SK-N-SH (cell line): ENCODE data around the gene NHS. TPM values are rescaled to one million over a fixed set of nuclear protein-coding genes. Genes with fewer than 3 reads are reported as not detected.

ENCODE experiments used
- CTCF ChIA-PET: fragments of 300-600, 350-600 bp; formaldehyde crosslinking; extraction: SDS; loops from one replicate; lab custom pipeline; 2021; lab: Yijun Ruan, JAX
- POLR2A ChIA-PET: fragments of 350-600 bp; sonication (Branson Sonifier 250); formaldehyde crosslinking; extraction: SDS; loops from one replicate; lab custom pipeline; 2020; ENCODE audit warnings: antibody characterized with exemption, inconsistent platforms; lab: Yijun Ruan, JAX
- DNase-seq: peaks from one replicate; pipeline ENCODE4 v3.0.0; 2012
- H2AFZ ChIP-seq: fragments of 200-600 bp; sonication (generic); 2 replicates; pipeline ENCODE4 v1.8.1; 2016; ENCODE audit warnings: antibody characterized with exemption, mild to moderate bottlenecking, low read depth
- H3F3A ChIP-seq: fragments of 200-600 bp; sonication (generic); replicated peaks from 2 replicates; pipeline ENCODE3; 2016; ENCODE audit warnings: antibody characterized with exemption, mild to moderate bottlenecking; ENCODE audit not compliant: insufficient read depth
- H3K27ac ChIP-seq, 2 experiments: fragments of 200-500 bp in 1 of 2; fragments of 200-600 bp in 1 of 2; sonication (Bioruptor generic) in 1 of 2; sonication (generic), shearing (Covaris generic) in 1 of 2; 2 replicates each; pipeline versions ENCODE4 v1.5.1 to v1.6.1; 2014 to 2016; ENCODE audit warnings: low read depth in 2 of 2, inconsistent platforms in 1 of 2, low read length in 1 of 2, mild to moderate bottlenecking in 1 of 2, mixed read lengths in 1 of 2
- H3K27me3 ChIP-seq: fragments of 200-600 bp; sonication (generic), shearing (Covaris generic); 2 replicates; pipeline ENCODE4 v1.6.1; 2016; ENCODE audit warnings: mixed run types; ENCODE audit not compliant: insufficient read depth
- H3K36me3 ChIP-seq, 2 experiments: fragments of 200-500 bp in 1 of 2; fragments of 200-600 bp in 1 of 2; sonication (Bioruptor generic) in 1 of 2; sonication (generic) in 1 of 2; replicated peaks in 1 of 2; 2 replicates each; pipeline versions ENCODE3 to v1.5.1; 2014 to 2016; ENCODE audit warnings: low read length in 1 of 2, mild to moderate bottlenecking in 1 of 2; ENCODE audit not compliant: insufficient read depth in 2 of 2, control insufficient read depth in 1 of 2
- H3K4me1 ChIP-seq, 2 experiments: fragments of 200-500 bp in 1 of 2; fragments of 200-600 bp in 1 of 2; sonication (Bioruptor generic) in 1 of 2; sonication (generic), shearing (Covaris generic) in 1 of 2; 2 replicates each; pipeline versions ENCODE4 v1.5.1 to v1.6.1; 2014 to 2016; ENCODE audit warnings: low read depth in 1 of 2, low read length in 1 of 2, mixed run types in 1 of 2; ENCODE audit not compliant: insufficient read depth in 2 of 2, control insufficient read depth in 1 of 2
- H3K4me2 ChIP-seq: fragments of 200-600 bp; sonication (generic), shearing (Covaris generic); 2 replicates; pipeline ENCODE4 v1.6.1; 2017; ENCODE audit warnings: mixed run types
- H3K4me3 ChIP-seq, 2 experiments: fragments of 200-500 bp in 1 of 2; fragments of 200-600 bp in 1 of 2; sonication (Bioruptor generic) in 1 of 2; sonication (generic), shearing (Covaris generic) in 1 of 2; 2 replicates each; pipeline versions ENCODE4 v1.5.1 to v1.8.1; 2014 to 2016; ENCODE audit warnings: low read depth in 2 of 2, inconsistent platforms in 1 of 2, low read length in 1 of 2, mild to moderate bottlenecking in 1 of 2, mixed read lengths in 1 of 2, moderate library complexity in 1 of 2
- H3K79me2 ChIP-seq: fragments of 200-600 bp; sonication (generic); 2 replicates; pipeline ENCODE4 v1.8.1; 2017; ENCODE audit warnings: mild to moderate bottlenecking; ENCODE audit not compliant: insufficient read depth
- H3K9ac ChIP-seq: fragments of 200-600 bp; sonication (generic); 2 replicates; pipeline ENCODE4 v1.6.1; 2017; ENCODE audit warnings: mixed run types
- H3K9me2 ChIP-seq: fragments of 200-600 bp; sonication (generic); 2 replicates; pipeline ENCODE4 v1.6.1; 2017; ENCODE audit warnings: mixed run types
- H3K9me3 ChIP-seq: fragments of 200-600 bp; sonication (generic); 2 replicates; pipeline ENCODE4 v1.6.1; 2017; ENCODE audit warnings: mixed run types, mild to moderate bottlenecking, moderate library complexity
- H4K20me1 ChIP-seq: fragments of 200-600 bp; sonication (generic); 2 replicates; pipeline ENCODE4 v1.6.1; 2017; ENCODE audit warnings: mild to moderate bottlenecking, mixed run types; ENCODE audit not compliant: insufficient read depth
- CHD2 ChIP-seq: fragments of 150-350 bp; IDR thresholded peaks from 2 replicates; pipeline ENCODE4 v1.6.1; 2018; ENCODE audit warnings: low read length; ENCODE audit not compliant: partially characterized antibody
- EP300 ChIP-seq, 2 experiments: IDR thresholded peaks; 2 replicates each; pipeline versions ENCODE4 v1.4.0 to v1.6.1; 2012; ENCODE audit warnings: borderline replicate concordance in 1 of 2, low read depth in 1 of 2, low read length in 1 of 2
- EZH2phosphoT487 ChIP-seq: fragments of 200-600 bp; sonication (generic); IDR thresholded peaks from 2 replicates; pipeline ENCODE4 v1.6.1; 2017; ENCODE audit warnings: low read depth, mixed run types, mild to moderate bottlenecking, antibody characterized with exemption, moderate library complexity, borderline replicate concordance
- GATA2 ChIP-seq: sonication (generic); formaldehyde crosslinking; IDR thresholded peaks from 2 replicates; pipeline ENCODE4 v1.5.0; 2020; ENCODE audit warnings: mild to moderate bottlenecking, missing genetic modification reagents
- JUND ChIP-seq: IDR thresholded peaks from 2 replicates; pipeline ENCODE4 v1.4.0; 2012
- MEF2A ChIP-seq: IDR thresholded peaks from 2 replicates; pipeline ENCODE4 v1.4.0; 2012; ENCODE audit warnings: low read depth, borderline replicate concordance
- MXI1 ChIP-seq: IDR thresholded peaks from 2 replicates; pipeline ENCODE4 v1.6.1; 2012; ENCODE audit warnings: mild to moderate bottlenecking, low read depth, low read length, improper control_type of control experiment
- NFIC ChIP-seq: IDR thresholded peaks from 2 replicates; pipeline ENCODE4 v1.4.0; 2012; ENCODE audit warnings: borderline replicate concordance
- RAD21 ChIP-seq: IDR thresholded peaks from 2 replicates; pipeline ENCODE4 v1.6.1; 2012; ENCODE audit warnings: mild to moderate bottlenecking, low read length
- RXRA ChIP-seq: IDR thresholded peaks from 2 replicates; pipeline ENCODE4 v1.4.0; 2012; ENCODE audit warnings: low read depth, mild to moderate bottlenecking, borderline replicate concordance
- SIN3A ChIP-seq: IDR thresholded peaks from 2 replicates; pipeline ENCODE4 v1.6.1; 2012; ENCODE audit warnings: low read depth, mild to moderate bottlenecking, low read length, moderate library complexity, borderline replicate concordance
- SMC3 ChIP-seq: IDR thresholded peaks from 2 replicates; pipeline ENCODE4 v1.6.1; 2012; ENCODE audit warnings: low read depth, low read length, improper control_type of control experiment
- TAF1 ChIP-seq: IDR thresholded peaks from 2 replicates; pipeline ENCODE4 v1.6.1; 2012; ENCODE audit warnings: low read depth, mild to moderate bottlenecking, low read length, moderate library complexity, borderline replicate concordance
- TCF12 ChIP-seq: IDR thresholded peaks from 2 replicates; pipeline ENCODE4 v1.4.0; 2012
- YY1 ChIP-seq: IDR thresholded peaks from 2 replicates; pipeline ENCODE4 v1.4.0; 2012; ENCODE audit warnings: low read depth, mild to moderate bottlenecking
- WGBS: methylation state at CpG from one replicate; pipeline ENCODE4 v1.1.6; 2017; ENCODE audit warnings: low lambda C conversion rate; 5-methylcytosine and 5-hydroxymethylcytosine counted together
- polyA plus RNA-seq, 3 experiments: library from polyadenylated mRNA; depleted of rRNA; stranded (reverse); fragments of >200 nt; gene quantifications; 2 replicates each; pipeline ENCODE4 v1.2.3, GENCODE V29; 2012
- TF ChIP-seq, protein P1 (sequence below): IDR thresholded peaks from 2 replicates; pipeline ENCODE4 v1.4.0; 2012; ENCODE audit warnings: low read depth, borderline replicate concordance
- TF ChIP-seq, protein P2 (sequence below): IDR thresholded peaks from 2 replicates; pipeline ENCODE4 v1.4.0; 2012; ENCODE audit warnings: low read depth, borderline replicate concordance
- TF ChIP-seq, protein P3 (sequence below): IDR thresholded peaks from 2 replicates; pipeline ENCODE4; 2012
- TF ChIP-seq, protein P4 (sequence below): fragments of 150-350 bp; IDR thresholded peaks from 2 replicates; pipeline ENCODE4 v1.6.1; 2017; ENCODE audit warnings: antibody characterized with exemption, low read length, low read depth, borderline replicate concordance
- TF ChIP-seq, protein P5 (sequence below): fragments of 200-600 bp; sonication (generic); IDR thresholded peaks from 2 replicates; pipeline ENCODE4 v1.6.1; 2017; ENCODE audit warnings: antibody characterized with exemption, mild to moderate bottlenecking, moderate library complexity

Gene NHS
- polyA plus RNA-seq, 1 of the 3 experiments (the other 2 are of a cell fraction), result 1.0 TPM

DNA sequence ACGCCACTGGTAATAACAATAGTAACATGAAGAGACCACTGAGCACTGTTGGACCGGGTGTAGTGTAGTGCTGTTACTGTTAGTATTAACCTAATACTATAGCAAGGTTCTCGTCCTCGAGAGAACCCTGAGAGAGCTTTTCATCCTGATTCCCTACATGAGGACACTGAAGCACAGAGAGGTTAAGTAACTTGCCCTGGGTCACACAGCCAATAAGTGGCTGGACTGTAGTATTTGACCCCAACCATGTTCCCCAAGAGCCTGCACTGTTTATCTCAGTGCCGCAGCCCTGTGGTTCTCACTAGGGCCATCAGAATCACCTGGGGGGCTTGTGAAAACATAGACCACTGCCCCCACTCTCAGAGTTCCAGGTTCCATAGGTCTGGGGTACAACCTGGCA is 372.7 kb downstream of the NHS start:
- H3K9me3 ChIP-seq, result no peaks in the 10 kb centered on the region

More for the DNA sequence above, 372.7 kb downstream of the NHS start:
- H3F3A ChIP-seq, result no peaks in the 10 kb centered on the region
- H3K36me3 ChIP-seq, result peaks cover 4 to 10% of the 10 kb centered on the region in 2 experiments
- H3K27ac ChIP-seq, result no peak overlapping the region
- H3K9ac ChIP-seq, result no peak overlapping the region
- no peak overlapping the region for H2AFZ ChIP-seq
- no peaks in the 10 kb centered on the region for H3K4me1 ChIP-seq
- H3K4me2 ChIP-seq, result no peak overlapping the region
- no peaks in the 10 kb centered on the region for H3K9me2 ChIP-seq
- no peak overlapping the region for H3K4me3 ChIP-seq
- H4K20me1 ChIP-seq, result no peaks in the 10 kb centered on the region
- no peak for DNase-seq
- CTCF ChIA-PET, result no interaction called here
- H3K79me2 ChIP-seq, result peaks cover 2% of the 10 kb centered on the region; the same call in 1 of the 2 replicates
- 38% methylated on average over 4 of the region's 5 CpGs for WGBS
- H3K27me3 ChIP-seq, result no peaks in the 10 kb centered on the region
- POLR2A ChIA-PET, result no interaction called here
- TF ChIP-seq RAD21, result no peak
- TF ChIP-seq, protein P1, sequence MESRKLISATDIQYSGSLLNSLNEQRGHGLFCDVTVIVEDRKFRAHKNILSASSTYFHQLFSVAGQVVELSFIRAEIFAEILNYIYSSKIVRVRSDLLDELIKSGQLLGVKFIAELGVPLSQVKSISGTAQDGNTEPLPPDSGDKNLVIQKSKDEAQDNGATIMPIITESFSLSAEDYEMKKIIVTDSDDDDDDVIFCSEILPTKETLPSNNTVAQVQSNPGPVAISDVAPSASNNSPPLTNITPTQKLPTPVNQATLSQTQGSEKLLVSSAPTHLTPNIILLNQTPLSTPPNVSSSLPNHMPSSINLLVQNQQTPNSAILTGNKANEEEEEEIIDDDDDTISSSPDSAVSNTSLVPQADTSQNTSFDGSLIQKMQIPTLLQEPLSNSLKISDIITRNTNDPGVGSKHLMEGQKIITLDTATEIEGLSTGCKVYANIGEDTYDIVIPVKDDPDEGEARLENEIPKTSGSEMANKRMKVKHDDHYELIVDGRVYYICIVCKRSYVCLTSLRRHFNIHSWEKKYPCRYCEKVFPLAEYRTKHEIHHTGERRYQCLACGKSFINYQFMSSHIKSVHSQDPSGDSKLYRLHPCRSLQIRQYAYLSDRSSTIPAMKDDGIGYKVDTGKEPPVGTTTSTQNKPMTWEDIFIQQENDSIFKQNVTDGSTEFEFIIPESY, result no peak
- TF ChIP-seq, protein P2, sequence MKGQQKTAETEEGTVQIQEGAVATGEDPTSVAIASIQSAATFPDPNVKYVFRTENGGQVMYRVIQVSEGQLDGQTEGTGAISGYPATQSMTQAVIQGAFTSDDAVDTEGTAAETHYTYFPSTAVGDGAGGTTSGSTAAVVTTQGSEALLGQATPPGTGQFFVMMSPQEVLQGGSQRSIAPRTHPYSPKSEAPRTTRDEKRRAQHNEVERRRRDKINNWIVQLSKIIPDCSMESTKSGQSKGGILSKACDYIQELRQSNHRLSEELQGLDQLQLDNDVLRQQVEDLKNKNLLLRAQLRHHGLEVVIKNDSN, result no peak
- no peak for TF ChIP-seq MXI1
- TF ChIP-seq YY1, result no peak
- no peak for TF ChIP-seq SIN3A
- TF ChIP-seq, protein P3, sequence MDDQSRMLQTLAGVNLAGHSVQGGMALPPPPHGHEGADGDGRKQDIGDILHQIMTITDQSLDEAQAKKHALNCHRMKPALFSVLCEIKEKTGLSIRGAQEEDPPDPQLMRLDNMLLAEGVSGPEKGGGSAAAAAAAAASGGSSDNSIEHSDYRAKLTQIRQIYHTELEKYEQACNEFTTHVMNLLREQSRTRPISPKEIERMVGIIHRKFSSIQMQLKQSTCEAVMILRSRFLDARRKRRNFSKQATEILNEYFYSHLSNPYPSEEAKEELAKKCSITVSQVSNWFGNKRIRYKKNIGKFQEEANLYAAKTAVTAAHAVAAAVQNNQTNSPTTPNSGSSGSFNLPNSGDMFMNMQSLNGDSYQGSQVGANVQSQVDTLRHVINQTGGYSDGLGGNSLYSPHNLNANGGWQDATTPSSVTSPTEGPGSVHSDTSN, result no peak
- TF ChIP-seq MEF2A, result no peak
- no peak for TF ChIP-seq RXRA
- no peak for TF ChIP-seq EZH2phosphoT487
- TF ChIP-seq, protein P4, sequence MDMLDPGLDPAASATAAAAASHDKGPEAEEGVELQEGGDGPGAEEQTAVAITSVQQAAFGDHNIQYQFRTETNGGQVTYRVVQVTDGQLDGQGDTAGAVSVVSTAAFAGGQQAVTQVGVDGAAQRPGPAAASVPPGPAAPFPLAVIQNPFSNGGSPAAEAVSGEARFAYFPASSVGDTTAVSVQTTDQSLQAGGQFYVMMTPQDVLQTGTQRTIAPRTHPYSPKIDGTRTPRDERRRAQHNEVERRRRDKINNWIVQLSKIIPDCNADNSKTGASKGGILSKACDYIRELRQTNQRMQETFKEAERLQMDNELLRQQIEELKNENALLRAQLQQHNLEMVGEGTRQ, result no peak
- TF ChIP-seq NFIC, result no peak
- TF ChIP-seq SMC3, result no peak
- TF ChIP-seq, protein P5, sequence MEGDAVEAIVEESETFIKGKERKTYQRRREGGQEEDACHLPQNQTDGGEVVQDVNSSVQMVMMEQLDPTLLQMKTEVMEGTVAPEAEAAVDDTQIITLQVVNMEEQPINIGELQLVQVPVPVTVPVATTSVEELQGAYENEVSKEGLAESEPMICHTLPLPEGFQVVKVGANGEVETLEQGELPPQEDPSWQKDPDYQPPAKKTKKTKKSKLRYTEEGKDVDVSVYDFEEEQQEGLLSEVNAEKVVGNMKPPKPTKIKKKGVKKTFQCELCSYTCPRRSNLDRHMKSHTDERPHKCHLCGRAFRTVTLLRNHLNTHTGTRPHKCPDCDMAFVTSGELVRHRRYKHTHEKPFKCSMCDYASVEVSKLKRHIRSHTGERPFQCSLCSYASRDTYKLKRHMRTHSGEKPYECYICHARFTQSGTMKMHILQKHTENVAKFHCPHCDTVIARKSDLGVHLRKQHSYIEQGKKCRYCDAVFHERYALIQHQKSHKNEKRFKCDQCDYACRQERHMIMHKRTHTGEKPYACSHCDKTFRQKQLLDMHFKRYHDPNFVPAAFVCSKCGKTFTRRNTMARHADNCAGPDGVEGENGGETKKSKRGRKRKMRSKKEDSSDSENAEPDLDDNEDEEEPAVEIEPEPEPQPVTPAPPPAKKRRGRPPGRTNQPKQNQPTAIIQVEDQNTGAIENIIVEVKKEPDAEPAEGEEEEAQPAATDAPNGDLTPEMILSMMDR, result no peak
- no peak for TF ChIP-seq JUND
- no peak for TF ChIP-seq GATA2 (CRISPR knock-in tag)
- no peak for TF ChIP-seq TCF12
- no peak for TF ChIP-seq TAF1
- no peak for TF ChIP-seq CHD2
- no peak for TF ChIP-seq EP300 (IDR thresholded peaks at IDR 0.05; ENCODE audit: borderline replicate concordance in 1 of 2, low read depth in 1 of 2, low read length in 1 of 2)
